ENCODE measurements around the gene FBLN1.

GRCh38 chr22:45550416-45550815, 47.7 kb downstream of the FBLN1 start:
- TF ChIP-seq CTCF (IDR thresholded peaks at IDR 0.05) (no peak), SIN3A (IDR thresholded peaks at IDR 0.05; ENCODE audit: borderline replicate concordance, low read depth, low read length) (no peak), USF2 (IDR thresholded peaks at IDR 0.05; ENCODE audit: borderline replicate concordance, low read depth, low read length) (no peak), RAD21 (IDR thresholded peaks at IDR 0.05; ENCODE audit: low read length) (no peak), MAX (IDR thresholded peaks at IDR 0.05; ENCODE audit: low read depth) (no peak), GABPA (IDR thresholded peaks at IDR 0.05; ENCODE audit: low read depth) (no peak), RCOR1 (IDR thresholded peaks at IDR 0.05; ENCODE audit: low read length) (no peak), NFIC (IDR thresholded peaks at IDR 0.05; ENCODE audit: borderline replicate concordance) (no peak), GATA2 (CRISPR knock-in tag; IDR thresholded peaks at IDR 0.05) (no peak), RXRA (IDR thresholded peaks at IDR 0.05; ENCODE audit: borderline replicate concordance, low read depth) (no peak)
